Kidney tubule cell (primary cell): ENCODE data around the gene CAMK2G.

ENCODE experiments used
- DNase-seq: peaks from one replicate; pipeline ENCODE4 v3.0.0-alpha.2; 2018; ENCODE audit warnings: low spot score

Gene CAMK2G

DNA sequence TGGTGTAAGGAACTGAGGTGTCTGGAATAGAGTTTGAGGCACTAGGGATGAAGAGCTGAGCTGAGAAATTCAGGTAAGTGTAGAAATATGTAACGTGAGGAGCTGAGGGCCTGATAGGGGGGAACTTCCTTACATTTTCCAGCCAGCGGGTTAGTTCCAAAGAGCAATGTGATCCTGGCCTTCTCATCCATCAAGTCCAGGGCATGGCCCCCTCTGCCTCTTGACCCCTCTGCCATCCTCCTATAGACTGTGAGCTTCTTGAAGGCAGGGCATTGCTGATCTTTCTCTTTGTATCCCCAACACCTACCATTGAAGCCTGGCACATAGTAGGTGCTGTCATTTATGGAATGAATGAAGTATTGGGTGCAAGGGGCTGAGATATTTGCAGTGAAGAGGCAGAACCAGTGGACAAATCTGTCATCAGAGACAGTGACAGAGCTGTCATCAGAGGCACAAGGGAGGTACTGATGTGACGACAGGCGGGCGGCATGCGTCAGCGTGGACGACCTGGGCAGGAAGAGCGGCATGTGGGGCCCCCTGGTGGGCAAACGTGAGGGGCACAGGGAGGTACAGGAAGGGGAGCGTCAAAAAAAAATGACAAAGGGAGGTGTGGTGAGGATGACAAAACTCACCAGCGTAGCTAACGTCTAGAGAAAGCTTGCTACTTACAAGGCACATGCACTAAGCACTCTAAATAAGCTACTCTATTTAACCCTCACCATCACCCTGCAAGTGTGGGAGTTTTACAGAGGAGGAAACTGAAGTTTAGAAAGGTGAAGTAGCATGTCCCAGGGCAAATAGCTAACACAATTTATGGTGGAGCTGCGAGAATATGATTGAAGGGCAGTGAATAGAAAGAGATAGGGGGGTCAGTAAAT lies 5.2 kb upstream of the CAMK2G start:
- DNase-seq, result peak; percentile 90

DNA sequence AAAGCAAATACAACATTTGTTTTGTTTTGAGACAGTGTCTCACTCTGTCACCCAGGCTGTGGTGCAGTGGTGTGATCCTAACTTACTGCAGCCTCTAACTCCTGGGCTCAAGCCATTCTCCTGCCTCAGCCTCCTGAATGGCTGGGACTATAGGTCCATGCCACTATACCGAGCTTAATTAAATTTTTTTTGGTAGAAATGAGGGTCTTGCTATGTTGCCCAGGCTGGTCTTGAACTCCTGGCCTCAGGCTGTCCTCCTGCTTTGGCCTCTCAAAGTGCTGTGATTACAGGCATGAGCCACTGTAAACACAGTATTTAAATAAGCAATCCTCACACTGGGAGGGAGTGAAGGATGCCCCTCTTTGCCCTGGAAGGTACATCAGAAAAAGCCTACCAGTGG lies 4.0 kb upstream of the CAMK2G start:
- DNase-seq, result no peak

DNA sequence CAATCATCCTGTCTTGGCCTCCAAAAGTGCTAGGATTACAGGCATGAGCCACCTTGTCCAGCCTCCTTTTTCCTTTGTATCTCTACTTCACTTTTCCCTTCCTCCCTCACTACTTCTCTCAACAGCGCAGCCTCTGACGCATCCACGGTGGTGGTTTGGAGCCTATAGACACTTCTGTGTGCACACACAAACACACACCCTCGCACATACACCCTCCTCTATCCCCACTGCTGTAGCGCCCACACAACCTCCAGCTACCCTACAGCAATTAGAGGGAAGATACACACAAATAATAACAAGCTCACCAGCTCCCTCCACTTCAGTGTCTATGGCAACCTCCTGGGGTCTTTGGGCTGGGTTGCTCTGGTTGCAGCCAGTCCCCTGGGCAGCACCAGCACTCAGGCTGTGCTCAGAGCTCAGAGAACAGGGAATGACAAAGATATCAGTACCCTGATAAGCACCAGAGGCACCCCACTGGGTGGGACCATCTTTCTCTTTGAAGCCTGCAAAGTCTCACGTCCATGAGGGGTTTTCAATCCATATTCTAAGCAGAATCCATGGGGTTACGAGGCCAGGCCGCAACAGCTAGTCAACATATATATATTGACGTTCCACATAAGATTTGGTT lies 3.3 kb upstream of the CAMK2G start:
- no peak for DNase-seq

DNA sequence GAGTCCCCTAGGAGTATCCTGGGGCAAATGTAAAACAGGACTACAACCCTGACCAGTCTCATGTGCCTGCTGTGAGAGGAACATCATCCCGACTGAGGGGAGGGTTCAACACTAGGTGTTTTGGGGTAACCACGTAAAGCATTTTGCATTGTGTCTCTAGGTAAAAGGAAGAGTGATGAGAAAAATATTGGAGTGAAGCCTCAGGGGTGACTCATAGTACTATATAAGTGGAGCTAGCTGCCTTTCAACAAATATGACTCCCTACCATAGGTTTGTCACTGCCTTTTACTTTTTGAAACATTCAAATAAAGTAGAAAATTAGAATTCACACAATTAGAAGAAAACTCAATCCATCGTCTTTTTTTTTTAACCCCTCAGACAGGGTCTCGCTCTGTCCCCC lies 2.6 kb upstream of the CAMK2G start:
- peak; percentile 59 for DNase-seq

DNA sequence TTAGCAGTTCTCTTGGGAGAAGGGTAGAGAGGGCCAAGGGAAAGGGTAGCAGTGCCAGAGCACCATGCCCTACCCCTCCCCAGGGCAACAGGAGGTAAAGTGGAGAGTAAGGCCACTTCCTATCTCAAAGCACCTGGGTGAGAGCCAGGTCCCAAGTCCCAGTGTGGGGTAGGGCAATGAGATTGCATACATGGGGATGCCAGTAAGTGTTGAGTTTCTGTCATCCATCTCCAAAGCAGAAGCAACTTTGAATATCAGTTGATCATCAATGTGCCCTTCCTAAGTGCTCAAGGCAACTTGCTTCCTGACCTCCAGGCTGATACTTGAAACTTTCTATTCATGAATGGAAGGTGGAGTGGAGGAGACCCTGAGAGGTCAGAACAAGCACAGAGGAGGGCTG lies 2.2 kb upstream of the CAMK2G start:
- DNase-seq, result no peak

DNA sequence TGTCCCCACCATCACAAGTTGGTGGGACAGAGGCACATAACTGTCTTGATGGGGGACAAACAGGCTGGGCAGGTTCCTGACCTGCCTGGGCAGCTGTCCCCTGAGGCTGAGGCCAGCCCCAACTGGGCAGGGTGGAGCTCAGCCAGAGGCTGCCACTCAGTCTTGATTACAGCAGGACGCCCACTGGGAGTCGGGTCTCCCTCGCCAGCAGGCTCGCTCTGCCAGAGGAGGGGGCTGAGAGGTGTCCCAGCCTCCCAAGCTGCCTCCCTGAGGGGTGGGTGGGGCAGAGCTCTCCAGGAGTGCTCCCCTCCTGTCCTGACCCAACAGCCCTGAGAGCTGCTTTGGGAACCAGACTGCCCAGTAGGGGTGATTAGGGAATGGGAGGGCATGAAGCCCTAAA lies 1.8 kb upstream of the CAMK2G start:
- DNase-seq, result no peak

DNA sequence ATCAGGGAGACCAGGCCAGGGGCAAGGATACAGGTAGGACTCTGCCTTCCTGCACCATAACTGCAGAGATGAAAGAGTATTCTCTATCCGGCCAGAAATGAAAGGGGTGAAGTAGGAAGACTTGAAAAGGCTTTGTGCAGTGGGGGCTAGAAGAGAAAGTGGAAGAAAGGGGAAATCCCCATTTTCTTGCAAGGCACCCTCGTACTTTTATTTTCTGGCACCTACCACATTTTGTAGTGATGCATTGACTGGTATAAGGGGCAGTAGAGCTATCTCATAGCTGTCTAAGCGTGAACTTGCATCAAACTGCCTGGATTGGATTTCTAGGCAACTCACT lies 752 bp upstream of the CAMK2G start:
- no peak for DNase-seq

DNA sequence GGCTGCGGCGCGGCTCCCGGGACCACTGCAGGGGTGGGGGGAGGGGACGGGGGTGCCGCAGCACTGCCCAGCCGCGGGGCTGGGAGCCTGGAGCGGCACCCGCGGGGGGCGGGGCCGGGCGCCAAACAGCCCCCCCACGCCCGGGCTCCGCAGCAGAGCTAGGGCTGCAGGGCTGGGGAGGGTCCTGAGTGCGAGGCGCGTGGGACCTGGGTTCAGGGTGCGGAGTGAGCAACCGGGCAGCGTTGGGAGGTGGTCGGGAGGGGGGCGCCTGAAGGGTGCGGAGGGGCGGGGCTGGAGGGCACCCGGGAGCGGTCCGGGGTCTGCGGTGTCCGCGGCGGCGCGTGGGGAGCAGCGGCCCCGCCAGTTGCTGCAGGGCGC lies 528 bp downstream of the CAMK2G start:
- DNase-seq, result no peak

DNA sequence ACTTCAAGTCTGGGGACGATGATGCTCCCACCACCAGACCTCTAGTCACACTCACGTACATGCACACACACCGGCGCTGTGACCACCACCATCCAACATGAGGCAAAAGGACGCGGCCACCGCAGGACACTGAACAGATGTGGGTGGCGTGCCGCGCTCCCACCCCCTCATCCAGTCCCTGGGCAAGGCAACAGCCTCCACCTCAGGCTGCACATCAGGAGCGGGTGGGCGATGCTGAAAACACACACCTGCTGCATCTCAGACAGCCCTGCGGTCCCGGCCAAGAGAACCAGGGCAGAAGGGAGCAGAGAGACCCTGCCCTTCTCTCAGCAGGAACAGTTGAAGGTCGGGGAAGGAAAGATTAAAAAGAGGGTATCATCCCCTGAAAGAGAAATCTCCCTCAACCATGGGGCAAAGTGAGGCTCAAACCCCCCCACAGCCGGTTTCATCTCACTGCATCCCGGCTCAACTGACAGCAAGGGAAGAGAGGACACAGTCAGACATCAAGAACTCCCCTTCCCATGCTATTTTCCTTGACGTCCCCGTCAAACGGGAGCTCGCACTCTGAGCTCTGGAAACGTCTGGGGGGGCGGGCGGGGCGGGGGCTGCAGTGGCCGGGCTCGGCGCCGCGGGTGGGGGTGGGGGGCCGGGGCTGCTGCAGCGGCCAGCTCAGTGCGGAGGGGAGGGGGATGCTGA lies 1.1 kb downstream of the CAMK2G start:
- DNase-seq, result no peak

DNA sequence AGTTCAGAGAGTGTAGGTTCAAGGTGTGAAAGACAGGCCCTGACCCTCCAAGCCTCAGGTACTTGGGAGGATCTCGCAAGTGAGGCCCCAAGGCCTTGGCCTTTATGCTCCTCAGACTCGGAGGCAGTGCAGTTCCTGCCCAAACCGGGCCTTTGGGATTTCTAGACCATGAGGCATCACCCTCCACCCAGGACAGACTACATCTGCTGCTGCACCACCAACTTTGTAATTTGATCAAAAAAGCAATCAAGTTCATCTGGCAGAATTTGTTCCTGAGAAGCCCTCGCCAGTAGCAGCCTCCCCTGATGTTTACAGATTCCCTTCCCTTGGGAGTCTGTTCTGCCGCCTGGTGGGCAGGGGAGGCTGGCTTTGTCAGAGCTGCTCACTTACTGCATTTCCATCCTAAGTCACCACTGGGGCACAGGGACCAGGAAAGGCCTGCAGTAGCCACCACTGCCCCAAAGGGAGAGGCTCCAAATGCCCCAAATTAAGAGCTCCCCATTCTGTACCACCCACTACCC lies 2.1 kb downstream of the CAMK2G start:
- no peak for DNase-seq

DNA sequence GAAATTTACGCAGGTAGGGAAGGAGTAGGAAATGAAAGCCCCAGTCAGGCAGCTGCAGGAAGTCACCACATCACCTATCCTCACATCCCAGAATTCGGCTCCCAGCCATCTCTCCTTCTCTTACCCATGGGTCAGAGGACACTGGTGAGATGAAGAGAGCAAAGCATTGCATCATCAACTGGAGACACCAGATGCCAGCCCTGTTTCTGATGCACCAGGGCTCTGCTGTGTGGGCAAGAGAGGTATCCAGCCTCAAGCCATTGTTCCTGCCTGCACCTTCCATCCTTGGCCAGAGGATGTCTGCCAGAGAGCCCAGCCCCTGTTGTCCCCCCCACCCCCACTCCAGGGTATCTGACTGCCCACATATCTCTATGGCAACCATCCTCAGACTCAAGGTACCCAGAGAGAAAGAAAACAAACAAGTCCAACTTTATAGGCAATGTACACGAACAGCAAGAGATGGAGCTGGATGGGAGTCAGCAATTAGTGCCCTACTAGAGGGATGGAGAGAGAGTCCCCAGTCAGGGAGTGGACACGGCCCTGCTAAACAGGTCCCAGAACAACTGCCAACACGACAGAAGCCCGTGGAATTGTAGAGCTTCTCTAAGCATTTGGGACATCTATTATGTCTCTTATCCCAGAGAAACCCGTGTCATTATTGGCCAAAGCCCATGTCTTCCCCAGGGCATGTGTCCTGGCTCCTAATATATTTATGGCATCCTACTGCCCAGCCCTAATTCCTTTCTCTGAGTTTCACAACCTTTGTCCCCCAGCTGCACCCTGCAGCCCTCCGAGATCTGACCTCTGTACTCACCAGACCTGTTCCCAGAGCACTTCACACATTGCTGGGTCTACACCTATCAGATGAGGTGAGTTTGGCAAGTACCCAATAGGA lies 2.8 kb downstream of the CAMK2G start:
- DNase-seq, result no peak

DNA sequence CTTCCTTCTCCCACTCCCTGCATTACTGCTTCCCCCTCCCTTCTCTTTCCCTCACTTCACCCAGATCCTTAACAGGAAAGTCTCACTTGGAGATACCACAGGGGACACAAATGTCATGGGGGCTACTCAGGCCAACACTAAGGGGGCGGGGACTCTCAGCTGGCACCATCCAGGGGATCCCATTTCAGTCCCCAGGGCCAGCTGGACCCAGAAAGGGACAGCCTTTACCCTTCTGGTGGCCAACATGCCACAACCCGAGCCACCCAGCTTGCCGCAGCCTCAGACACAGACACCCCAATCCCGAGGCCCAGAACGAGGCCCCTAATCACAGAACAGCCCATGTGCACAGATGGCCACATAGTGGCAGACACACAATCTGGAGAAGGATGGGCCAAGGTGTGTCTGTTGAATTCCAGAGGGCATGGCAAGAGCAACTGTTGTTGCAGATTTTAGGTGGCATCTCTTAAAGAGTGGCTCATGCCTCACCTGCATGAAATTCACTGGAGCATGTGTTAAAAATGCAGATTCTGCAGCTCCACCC lies 5.6 kb downstream of the CAMK2G start:
- DNase-seq, result no peak

DNA sequence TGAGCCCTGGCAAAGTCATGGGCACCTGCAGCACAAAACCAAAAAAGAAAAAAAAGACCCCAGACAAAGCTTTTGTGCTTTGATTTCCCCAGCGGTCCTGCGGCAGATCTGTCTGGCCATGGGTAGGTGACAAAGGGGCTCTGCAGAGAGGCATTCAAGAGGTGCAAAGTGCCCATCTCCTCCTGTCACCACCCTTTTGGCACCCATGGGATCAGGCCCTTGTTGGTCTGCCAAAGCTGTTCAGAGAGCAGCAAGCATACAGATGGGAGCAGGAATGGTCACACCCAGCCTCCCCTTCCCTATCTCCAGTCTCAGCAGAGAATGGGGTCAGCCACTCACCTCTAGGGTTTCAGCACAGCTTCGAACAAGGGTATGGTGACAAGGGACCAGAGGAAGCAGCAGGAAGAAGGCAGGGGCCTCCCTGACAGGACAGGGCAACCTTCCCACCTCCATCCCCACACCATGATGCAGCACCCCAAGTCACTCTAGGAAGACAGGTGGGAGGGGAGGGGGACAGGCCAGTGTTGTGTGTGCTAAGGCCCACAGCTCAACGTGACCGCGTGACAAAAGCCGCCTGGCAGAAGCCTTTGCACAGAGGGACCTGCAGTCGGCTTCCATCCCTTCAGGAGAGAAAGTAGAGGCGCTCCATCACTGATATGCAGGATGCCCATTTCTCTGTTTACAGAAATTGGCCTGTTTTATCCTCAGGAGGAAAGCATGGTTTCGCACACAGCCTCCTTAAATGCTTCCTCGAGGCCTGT lies 6.3 kb downstream of the CAMK2G start:
- no peak for DNase-seq

DNA sequence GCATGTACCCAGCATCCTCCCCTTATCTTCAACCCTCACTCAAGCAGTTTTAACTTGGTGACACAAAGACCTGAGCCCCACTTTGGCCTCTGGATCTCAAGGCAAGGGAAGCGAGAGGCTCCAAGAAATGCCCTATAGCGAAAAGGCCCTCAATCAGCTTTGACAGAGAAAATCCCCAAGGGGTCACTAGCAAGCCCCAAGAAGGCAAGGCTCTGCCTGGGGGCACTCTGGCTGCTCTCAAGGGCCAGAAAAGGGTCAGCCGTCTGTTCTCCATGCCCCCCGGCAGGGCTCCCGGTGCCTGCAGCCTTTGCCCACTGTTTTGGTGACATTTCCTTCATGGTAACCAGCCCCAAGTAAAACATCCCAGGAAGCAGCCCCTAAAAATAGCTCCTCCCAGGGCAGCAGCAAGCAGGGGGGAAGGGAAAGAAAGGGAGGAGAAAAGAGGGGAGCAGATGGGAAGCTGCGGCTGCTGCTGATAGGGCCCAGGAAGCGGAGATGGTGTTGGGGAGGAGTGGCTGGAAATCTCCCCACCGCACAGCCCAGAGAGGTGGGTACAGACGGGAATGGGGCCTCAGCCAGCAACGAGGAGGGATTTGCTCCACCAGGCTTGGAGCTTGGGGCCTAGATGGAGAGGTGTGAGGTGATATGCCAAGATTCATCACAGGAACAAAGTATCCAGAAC lies 7.1 kb downstream of the CAMK2G start:
- DNase-seq, result no peak

DNA sequence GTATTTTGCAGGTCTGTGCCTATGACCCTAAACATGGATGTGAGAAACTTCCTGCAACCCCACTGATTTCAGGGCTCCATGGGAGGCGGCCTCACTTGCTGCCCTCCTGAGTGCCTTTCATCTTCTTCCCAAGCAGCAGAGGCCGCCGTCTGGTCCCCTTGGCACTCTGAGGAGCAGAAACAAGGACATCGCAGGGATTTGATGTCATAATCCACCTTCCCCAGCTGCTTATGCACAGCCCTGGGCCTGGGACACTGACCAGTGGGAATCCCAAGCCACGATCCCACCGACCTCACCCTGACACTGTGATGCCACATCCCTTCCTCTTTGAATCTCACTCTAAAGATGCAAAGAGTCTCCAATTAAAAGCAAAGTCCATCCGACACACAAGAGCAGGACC lies 7.7 kb downstream of the CAMK2G start:
- no peak for DNase-seq

DNA sequence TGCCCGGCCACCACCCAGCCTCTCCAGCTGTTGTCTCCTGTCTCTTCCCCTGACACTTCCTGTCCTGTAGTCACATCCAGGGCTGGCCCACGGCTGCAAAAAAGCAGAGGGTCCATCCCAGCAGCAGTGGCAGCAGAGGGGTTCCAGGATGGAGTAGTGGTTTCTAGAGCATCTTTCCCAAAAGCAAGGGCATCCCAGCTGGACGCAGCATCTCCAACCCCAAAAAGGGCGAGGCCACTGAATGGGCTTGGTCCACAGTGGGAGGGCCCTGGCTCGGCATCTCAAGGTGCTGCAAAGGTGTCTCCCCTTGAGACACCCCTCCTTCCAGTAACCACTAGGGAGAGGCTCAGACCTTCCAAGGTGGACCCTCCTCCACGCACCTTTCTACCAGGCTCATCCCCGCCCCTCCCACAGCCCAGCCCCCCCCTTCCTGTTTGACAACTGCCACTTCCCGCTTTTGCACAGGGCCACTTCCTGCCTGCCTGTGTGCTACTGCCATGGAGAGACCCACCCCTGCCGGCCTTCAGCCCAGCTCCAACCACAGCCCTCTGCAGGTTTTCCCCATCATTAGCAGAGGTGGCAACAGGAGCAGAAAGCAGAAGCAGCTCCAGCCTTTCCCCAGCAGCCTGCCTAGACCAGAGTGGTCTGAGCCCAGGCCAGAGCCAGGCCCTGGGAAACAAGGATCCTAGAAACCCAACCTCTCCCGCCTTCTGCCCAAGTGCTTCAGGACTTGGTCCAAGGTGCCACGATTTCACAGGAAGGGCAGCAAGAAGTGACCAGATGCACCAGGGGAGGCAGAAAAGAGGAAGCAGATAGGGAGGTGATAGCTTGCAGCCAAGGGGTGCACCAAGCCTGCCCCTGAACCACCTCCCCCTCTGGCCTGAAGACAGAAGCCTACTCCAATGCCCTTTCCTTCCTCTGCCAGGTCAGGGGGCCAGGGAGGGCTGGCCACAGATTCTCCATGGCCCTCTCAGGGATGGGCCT lies 8.6 kb downstream of the CAMK2G start:
- DNase-seq, result no peak

DNA sequence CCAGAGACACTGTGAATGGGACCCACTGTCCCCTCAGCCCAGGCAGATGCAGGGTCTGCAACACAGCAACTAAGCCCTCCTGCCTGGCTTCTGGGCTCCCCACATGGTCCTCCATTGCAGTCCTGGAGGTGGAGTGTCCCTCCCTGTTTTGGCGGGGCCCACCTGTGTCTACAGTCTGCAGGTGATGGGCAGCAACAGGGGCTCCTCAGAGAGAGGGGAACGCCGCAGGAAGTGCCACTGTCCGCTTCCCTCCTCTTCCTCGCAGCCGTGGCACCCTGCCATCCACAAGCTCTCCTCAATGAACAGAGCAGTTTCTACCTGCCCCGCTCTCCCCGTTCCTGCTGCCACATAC lies 9.3 kb downstream of the CAMK2G start:
- no peak for DNase-seq

DNA sequence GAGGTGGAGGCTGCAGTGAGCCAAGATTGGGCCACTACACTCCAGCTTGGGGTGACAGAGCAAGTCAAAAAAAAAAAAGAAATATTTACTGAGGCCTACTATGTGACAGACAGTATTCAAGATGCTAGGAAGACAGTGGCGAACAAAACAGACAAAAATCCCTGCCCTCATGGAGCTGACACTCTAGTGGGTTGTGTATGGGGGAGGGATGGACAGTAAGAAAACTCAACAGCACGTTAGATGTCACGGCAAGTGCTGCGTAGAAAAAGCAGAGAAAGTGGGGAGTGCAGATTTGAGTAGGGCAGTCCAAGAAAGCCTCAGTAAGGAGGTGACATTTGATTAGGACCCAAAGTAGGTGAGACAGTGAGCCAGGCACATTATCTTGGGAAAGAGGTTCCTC lies 10.1 kb downstream of the CAMK2G start:
- DNase-seq, result no peak
